ENCODE measurements around the gene FADS2. TPM values are rescaled to one million over a fixed set of nuclear protein-coding genes. Genes with fewer than 3 reads are reported as not detected.
A peak's percentile ranks its signal among the peaks of the same experiment; 100 is the strongest.

Gene FADS2
- total and polyA plus RNA-seq, 9 of the 15 experiments (the other 6 are each of a cell fraction or from before 2014, with no cell fraction given), result 2.9 to 42.8 (median 16.2) TPM

DNA sequence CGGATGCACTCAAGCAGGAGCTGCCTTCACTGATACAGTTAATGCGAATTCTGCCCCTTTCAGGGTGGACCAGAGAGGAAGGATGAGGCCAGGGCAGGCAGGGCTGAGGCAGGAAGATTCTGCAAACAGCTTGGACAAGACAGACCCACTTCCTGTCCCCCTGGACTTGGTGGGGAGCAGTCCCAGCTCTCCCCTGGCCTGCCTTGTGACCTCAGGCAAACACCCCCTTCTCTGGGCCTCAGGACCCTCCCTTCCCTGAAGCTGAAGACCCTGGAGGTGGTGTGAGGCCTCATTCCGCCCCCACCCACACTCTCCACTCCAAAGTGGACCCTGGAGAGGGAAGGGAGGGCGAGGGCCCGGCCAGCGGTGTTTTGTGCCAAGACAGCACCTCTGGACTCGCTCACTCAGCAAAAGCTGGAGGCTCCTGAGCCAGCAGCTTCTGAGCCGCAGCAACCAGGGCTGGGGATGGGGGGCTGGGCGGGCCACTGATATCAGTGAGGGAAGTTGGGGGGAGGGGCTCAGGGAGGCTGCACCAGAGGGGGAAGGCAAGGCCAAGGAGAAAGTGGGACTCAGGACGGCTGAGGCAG lies 80.7 kb downstream of the FADS2 start:
- ChIA-PET POLR2A (interaction anchor here (0.6 to 2.4 kb wide), 10 partner anchors 8 to 201 kb away, joined by 3 to 9 read pairs (median 4); partner anchors contain the start of gene RAB3IL1), CTCF (ENCODE audit: low intra/inter-chr PET ratio) (no interaction called here)
- H3K9ac ChIP-seq (ENCODE audit: insufficient read depth in 1 of 2, low read depth in 2 of 2, low read length in 2 of 2), result peak overlapping the region in 1 of 2 experiments; percentile 88; a peak in 3 of 4 replicates
- peaks cover 53% of the 10 kb centered on the region for H3K79me2 ChIP-seq (ENCODE audit: control insufficient read depth, insufficient read depth, low read length)
- peaks cover 12% of the 10 kb centered on the region for H3K9me1 ChIP-seq (ENCODE audit: control insufficient read depth, insufficient read depth, low read length)
- no peak overlapping the region for H3K4me3 ChIP-seq
- H3K9me3 ChIP-seq (replicated peaks; ENCODE audit: control insufficient read depth, insufficient read depth, low read depth, low read length), result no peaks in the 10 kb centered on the region
- 45% methylated on average over 4 of the region's 10 CpGs for WGBS (ENCODE audit: insufficient coverage, low coverage, missing lambda C conversion rate)
- peaks cover 14 to 70% of the 10 kb centered on the region in 2 experiments for H3K4me1 ChIP-seq (replicated peaks in 1 of 2; ENCODE audit: control insufficient read depth in 2 of 2, insufficient read depth in 2 of 2, low read length in 2 of 2)
- ATAC-seq (peak; percentile 76), DNase-seq (ENCODE audit: extremely low read depth in 1 of 4, low spot score in 3 of 4) (peak; percentile 59 to 78 (median 67)), FAIRE-seq (peak; percentile 37)
- intact Hi-C loops (cut with micrococcal nuclease) (no loop called here), in situ Hi-C loops (cut with MboI) (no loop called here)
- peak overlapping the region; percentile 35 for H3K4me2 ChIP-seq (ENCODE audit: insufficient read depth, low read length)
- H3K27me3 ChIP-seq (ENCODE audit: control insufficient read depth in 2 of 2, insufficient read depth in 2 of 2, low read length in 2 of 2), result no peaks in the 10 kb centered on the region
- peaks cover 24% of the 10 kb centered on the region; the same call in 1 of the 2 replicates for H4K20me1 ChIP-seq (replicated peaks; ENCODE audit: control insufficient read depth, insufficient read depth, low read length)
- no TSS peak for BruUV-seq (replicated peaks)
- no peak overlapping the region for H2AFZ ChIP-seq (ENCODE audit: low read depth, low read length)
- H3K27ac ChIP-seq (ENCODE audit: extremely low read depth, low read depth, low read length), result peak overlapping the region; percentile 47; the same call in 2 of the 3 replicates
- H3K36me3 ChIP-seq (ENCODE audit: control insufficient read depth, insufficient read depth, low read length), result peaks cover 55% of the 10 kb centered on the region; the same call in 2 of the 3 replicates
- TF ChIP-seq RBFOX2 (IDR thresholded peaks at IDR 0.05; ENCODE audit: low read depth, low read length), result 0 out of 2 replicates have a peak, but pooled peaks have one; percentile 20
- no peak for TF ChIP-seq JUN (IDR thresholded peaks at IDR 0.05; ENCODE audit: borderline replicate concordance, low read depth, low read length)
- no peak for TF ChIP-seq JUN (CRISPR knock-in tag; IDR thresholded peaks at IDR 0.05; ENCODE audit: borderline replicate concordance)
- TF ChIP-seq ZBTB7A (IDR thresholded peaks at IDR 0.05; ENCODE audit: borderline replicate concordance, control insufficient read depth, low read depth, low read length), result peak; percentile 12; the same call in 1 of the 2 replicates
- TF ChIP-seq PML (IDR thresholded peaks at IDR 0.05; ENCODE audit: low read length), result no peak
- TF ChIP-seq POLR2G (IDR thresholded peaks at IDR 0.05; ENCODE audit: low read depth, low read length), result peak; percentile 38; the same call in 1 of the 2 replicates
- TF ChIP-seq ZNF316 (IDR thresholded peaks at IDR 0.05), result peak; percentile 81
- no peak for TF ChIP-seq CHCHD3 (CRISPR knock-in tag; IDR thresholded peaks at IDR 0.05)
- TF ChIP-seq, protein P1, sequence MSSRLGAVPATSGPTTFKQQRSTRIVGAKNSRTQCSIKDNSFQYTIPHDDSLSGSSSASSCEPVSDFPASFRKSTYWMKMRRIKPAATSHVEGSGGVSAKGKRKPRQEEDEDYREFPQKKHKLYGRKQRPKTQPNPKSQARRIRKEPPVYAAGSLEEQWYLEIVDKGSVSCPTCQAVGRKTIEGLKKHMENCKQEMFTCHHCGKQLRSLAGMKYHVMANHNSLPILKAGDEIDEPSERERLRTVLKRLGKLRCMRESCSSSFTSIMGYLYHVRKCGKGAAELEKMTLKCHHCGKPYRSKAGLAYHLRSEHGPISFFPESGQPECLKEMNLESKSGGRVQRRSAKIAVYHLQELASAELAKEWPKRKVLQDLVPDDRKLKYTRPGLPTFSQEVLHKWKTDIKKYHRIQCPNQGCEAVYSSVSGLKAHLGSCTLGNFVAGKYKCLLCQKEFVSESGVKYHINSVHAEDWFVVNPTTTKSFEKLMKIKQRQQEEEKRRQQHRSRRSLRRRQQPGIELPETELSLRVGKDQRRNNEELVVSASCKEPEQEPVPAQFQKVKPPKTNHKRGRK (tag; IDR thresholded peaks at IDR 0.05), result no peak
- TF ChIP-seq, protein P2, sequence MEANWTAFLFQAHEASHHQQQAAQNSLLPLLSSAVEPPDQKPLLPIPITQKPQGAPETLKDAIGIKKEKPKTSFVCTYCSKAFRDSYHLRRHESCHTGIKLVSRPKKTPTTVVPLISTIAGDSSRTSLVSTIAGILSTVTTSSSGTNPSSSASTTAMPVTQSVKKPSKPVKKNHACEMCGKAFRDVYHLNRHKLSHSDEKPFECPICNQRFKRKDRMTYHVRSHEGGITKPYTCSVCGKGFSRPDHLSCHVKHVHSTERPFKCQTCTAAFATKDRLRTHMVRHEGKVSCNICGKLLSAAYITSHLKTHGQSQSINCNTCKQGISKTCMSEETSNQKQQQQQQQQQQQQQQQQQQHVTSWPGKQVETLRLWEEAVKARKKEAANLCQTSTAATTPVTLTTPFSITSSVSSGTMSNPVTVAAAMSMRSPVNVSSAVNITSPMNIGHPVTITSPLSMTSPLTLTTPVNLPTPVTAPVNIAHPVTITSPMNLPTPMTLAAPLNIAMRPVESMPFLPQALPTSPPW (CRISPR knock-in tag; IDR thresholded peaks at IDR 0.05), result 0 out of 2 replicates have a peak, but pooled peaks have one; percentile 21
- TF ChIP-seq C11orf30 (IDR thresholded peaks at IDR 0.05; ENCODE audit: low read depth), result peak; percentile 74
- TF ChIP-seq MAFK (IDR thresholded peaks at IDR 0.05; ENCODE audit: low read length), result 0 out of 2 replicates have a peak, but pooled peaks have one; percentile 21
- TF ChIP-seq CHD2 (IDR thresholded peaks at IDR 0.05; ENCODE audit: low read depth, low read length), result 0 out of 2 replicates have a peak, but pooled peaks have one; percentile 26
